Astrocyte of the spinal cord (primary cell): ENCODE measurements around the gene SYT9.

Experiments used
- DNase-seq: peaks from one replicate; pipeline ENCODE4 v3.0.0; 2011; ENCODE audit warnings: low read depth, low spot score
- H3K4me3 ChIP-seq: 2 replicates; pipeline ENCODE4 v1.5.1; 2011; ENCODE audit warnings: low read depth, mild to moderate bottlenecking, low read length, moderate library complexity
- CTCF ChIP-seq: IDR thresholded peaks from 2 replicates; pipeline ENCODE4 v1.5.1; 2012; ENCODE audit warnings: low read depth, mild to moderate bottlenecking, low read length, inconsistent platforms
- in situ Hi-C: cut with HindIII; loops from 2 replicates; pipeline ENCODE4 v1.10.0; 2017; ENCODE audit warnings: low sequenced_read_pairs

The SYT9 gene

GRCh38 chr11:7471071-7471470 is 219.4 kb downstream of the SYT9 start:
- DNase-seq: no peak

GRCh38 chr11:7473717-7474116 is 222.0 kb downstream of the SYT9 start:
- DNase-seq: no peak
- in situ Hi-C loops: no loop called here
- no peak overlapping the region for H3K4me3 ChIP-seq
- TF ChIP-seq CTCF: no peak

More at GRCh38 chr11:7471071-7471470, 219.4 kb downstream of the SYT9 start:
- no peak overlapping the region for H3K4me3 ChIP-seq
- in situ Hi-C loops: no loop called here
- TF ChIP-seq CTCF: no peak

- in situ Hi-C loops: no loop called here
- TF ChIP-seq CTCF: no peak
- no peak for DNase-seq
- no peak overlapping the region for H3K4me3 ChIP-seq
Measured at GRCh38 chr11:7480113-7480512, 228.4 kb downstream of the SYT9 start.

GRCh38 chr11:7484131-7484530 is 232.4 kb downstream of the SYT9 start:
- no peak overlapping the region for H3K4me3 ChIP-seq
- TF ChIP-seq CTCF: no peak
- in situ Hi-C loops: no loop called here
- no peak for DNase-seq

- no peak for DNase-seq
Measured at GRCh38 chr11:7484645-7485044, 232.9 kb downstream of the SYT9 start.

GRCh38 chr11:7485186-7486097 is 233.7 kb downstream of the SYT9 start, which contains the start of gene OLFML1:
Gene OLFML1, plus strand, starts transcription at chr11:7485506. Its CDS starts 370 bp downstream, at chr11:7485876.
- no peak for DNase-seq
- no peak within 1 kb of the TSS for H3K4me3 ChIP-seq
- in situ Hi-C loops: no loop called here
- TF ChIP-seq CTCF: no peak

More at GRCh38 chr11:7484645-7485044, 232.9 kb downstream of the SYT9 start:
- H3K4me3 ChIP-seq: no peak overlapping the region
- in situ Hi-C loops: no loop called here
- TF ChIP-seq CTCF: no peak
